PFSK-1 (cell line): Measurements from ENCODE around the gene PPP1R3E.

Experiments used
- POLR2AphosphoS5 ChIP-seq: IDR thresholded peaks from 2 replicates; pipeline ENCODE4 v1.6.1; 2012; ENCODE audit warnings: low read depth, mild to moderate bottlenecking, control low read depth, low read length, moderate library complexity
- TAF1 ChIP-seq: IDR thresholded peaks from 2 replicates; pipeline ENCODE4 v1.6.1; 2012; ENCODE audit warnings: low read length, control low read depth, borderline replicate concordance; ENCODE audit not compliant: insufficient read depth

DNA sequence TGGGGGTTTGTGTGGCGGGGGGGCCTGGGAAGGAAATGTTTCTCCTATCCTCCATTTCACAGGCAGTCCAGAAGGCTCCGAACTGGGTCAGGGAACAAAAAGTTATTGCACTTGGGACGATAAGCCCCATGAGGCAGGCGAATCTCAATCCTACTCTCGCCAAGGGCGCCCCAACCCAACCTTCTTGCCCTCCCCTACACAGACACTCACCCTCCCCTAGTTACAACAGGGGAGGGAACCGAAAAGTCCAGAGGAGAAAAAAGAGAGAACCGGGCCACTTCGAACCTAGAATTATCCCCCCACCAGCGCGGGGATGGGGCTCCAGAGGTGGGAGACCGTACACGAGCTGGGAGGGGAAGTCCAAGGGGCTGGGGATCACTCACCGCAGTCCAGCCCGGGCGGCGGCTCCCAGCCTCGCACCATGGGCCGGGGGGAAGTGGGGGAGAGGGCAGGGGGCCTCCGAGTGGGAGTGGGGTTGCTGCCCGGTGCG is 17.1 kb downstream of the PPP1R3E start:
- TF ChIP-seq POLR2AphosphoS5 = no peak
- TF ChIP-seq TAF1 = no peak
